GM19239 (cell line): Measurements from ENCODE around the gene CAMK1D.
A peak's percentile ranks its signal among the peaks of the same experiment; 100 is the strongest.
"Not testable (repeated sequence)": the region's sequence is repeated elsewhere in the genome, so short reads cannot be mapped to it uniquely, and the experiment has no call there.

Experiments
- DNase-seq: peaks from one replicate; pipeline ENCODE4 v3.0.0; 2011; ENCODE audit warnings: low spot score; ENCODE audit not compliant: insufficient read length
- FAIRE-seq: peaks from 2 replicates; lab custom pipeline; 2011; peaks lifted over from hg19 to GRCh38; lab: Jason Lieb, UNC

CAMK1D gene

GRCh38 chr10:12701696-12702095 lies 352.3 kb downstream of the CAMK1D start:
- FAIRE-seq = no peak
- DNase-seq = no peak

- no peak for DNase-seq
- FAIRE-seq = no peak
These were observed 352.9 kb downstream of the CAMK1D start for GRCh38 chr10:12702215-12702770.

GRCh38 chr10:12703126-12703525 lies 353.8 kb downstream of the CAMK1D start:
- no peak for FAIRE-seq
- no peak for DNase-seq

GRCh38 chr10:12703813-12704212 lies 354.5 kb downstream of the CAMK1D start:
- no peak for DNase-seq
- no peak for FAIRE-seq

DNA sequence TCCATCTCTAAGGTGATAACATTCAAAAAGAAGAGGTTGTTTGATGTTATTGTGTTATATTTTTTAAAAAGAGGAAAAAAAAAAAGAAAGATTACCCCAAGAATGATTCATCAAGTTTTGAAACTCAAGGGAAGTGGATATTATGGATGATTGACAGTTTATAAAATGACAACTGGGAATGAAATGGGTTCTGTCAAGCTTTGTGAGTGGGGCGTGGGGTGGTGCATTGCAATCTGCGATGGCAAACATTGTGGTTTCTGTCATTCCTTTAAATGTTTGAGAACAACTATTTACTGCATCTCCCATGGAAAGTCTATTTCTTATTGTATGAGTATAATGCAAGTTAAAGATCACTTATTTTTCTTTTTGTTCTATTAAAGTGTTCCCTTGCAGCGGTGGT lies 355.1 kb downstream of the CAMK1D start:
- FAIRE-seq = no peak

GRCh38 chr10:12705943-12706342 lies 356.6 kb downstream of the CAMK1D start:
- no peak for DNase-seq
- no peak for FAIRE-seq

More for the DNA sequence above, 355.1 kb downstream of the CAMK1D start:
- no peak for DNase-seq

DNA sequence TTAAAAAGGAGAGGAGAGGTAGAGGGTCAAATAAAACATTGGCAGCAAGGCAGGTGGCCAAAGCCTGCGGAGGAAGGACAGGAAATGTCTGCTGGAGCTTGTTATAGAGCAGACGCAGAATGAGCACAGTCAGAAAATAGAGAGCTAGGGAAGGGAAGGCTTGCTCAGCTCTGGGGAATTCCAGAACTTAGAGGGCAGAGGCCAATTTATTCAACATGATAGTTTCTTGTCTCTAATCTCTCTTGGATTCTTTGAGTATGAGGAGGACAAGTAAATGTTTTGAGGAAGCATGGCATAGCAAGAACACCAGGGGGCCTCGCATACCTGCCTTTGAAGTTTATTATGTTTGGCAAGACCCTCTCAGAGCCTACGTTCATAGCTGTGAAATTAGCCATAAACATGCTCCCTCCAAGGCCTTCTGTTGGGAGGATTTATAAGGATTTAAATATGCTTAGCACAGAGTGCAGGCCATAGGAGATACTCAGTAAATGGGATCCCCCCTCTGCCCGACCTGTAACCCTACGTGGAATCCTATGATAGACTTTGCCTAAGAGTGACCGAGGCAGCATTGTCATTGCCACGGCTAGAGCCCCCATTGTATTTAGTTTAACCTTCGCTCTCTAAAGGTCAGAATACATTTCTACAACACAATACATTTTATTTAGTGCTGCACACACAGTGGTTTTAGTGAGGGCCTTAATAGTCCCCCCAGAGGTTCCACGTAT lies 358.3 kb downstream of the CAMK1D start:
- DNase-seq = no peak

DNA sequence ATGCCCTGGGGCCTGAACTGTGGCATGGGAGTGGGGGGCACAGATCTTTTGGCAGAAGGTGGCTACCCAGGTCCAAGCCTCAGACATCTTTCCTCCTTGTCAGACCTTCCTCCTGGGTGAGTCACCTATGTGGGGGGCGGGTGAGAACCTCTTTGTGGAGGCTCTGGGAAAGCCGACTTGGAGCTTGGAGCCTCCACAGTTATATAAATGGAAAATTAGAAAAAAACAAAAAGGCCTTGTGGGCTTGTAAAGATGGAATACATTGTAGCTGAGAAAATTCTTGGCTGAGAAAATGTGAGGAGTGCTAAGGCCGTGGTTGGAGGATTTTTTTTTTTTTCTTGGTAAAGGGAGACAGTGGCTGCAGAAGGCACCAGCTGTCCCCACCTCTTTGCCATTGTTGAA lies 359.7 kb downstream of the CAMK1D start:
- no peak for FAIRE-seq
- DNase-seq = no peak

More for the DNA sequence above, 358.3 kb downstream of the CAMK1D start:
- peak; percentile 66 for FAIRE-seq

DNA sequence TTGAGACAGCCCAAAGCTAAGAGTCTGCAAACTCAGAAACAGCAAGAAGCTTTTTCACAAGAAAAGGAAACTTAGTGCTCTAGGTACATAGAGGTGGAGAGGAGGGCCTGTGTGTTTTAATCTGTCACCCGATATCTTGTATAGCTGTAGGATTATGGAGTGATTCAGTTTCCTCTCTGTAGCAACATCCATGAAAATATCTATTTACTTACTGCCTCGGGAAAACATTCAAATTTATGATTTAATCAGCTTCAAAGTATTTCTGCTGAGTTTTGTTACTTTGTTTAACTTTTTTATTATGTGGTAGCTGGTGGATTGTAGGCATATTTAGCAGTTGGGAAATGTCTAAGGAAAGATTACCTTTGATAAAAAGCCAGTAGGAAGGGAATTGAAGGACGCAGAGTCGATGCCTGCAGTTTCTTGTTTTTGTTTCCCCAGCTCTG lies 360.2 kb downstream of the CAMK1D start:
- no peak for FAIRE-seq

GRCh38 chr10:12710157-12710556 lies 360.8 kb downstream of the CAMK1D start:
- DNase-seq (no peak), FAIRE-seq (no peak)

More for the DNA sequence above, 360.2 kb downstream of the CAMK1D start:
- no peak for DNase-seq

DNA sequence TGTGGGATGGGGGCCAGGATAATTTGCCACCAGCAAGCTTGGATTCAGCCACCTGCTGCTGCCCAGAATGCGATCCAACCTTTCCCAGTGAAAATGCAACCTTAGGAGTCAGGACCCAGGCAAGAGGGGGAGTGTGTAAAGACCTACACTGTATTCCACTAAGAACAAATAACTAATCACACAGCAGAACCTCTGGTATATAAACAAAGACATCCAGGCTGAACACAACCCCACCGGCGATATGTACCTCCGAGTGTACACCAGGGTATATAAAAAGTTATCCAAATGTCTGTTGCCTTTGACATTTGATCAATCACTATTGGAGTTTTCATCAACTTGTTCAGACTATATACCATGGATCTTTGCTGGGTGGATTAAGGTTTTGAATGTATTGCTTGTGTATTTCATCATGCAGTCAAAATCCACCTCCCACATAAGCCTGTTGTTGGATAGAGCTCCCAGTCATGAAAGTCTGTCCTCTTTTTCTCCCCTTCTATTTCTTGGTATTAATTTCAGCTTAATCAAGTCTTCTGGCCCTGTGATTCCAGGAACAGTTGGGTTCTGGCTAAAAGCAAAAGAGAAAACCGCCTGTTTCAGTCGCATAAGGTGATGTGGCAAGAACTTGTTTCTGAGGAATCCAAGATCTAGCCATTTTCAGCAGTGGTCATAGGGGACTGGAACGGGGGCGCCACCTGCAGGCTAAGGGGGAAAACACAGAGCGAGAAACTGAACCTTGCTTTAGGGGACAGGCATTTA lies 361.4 kb downstream of the CAMK1D start:
- DNase-seq = peak; percentile 61
- peak; percentile 89 for FAIRE-seq

DNA sequence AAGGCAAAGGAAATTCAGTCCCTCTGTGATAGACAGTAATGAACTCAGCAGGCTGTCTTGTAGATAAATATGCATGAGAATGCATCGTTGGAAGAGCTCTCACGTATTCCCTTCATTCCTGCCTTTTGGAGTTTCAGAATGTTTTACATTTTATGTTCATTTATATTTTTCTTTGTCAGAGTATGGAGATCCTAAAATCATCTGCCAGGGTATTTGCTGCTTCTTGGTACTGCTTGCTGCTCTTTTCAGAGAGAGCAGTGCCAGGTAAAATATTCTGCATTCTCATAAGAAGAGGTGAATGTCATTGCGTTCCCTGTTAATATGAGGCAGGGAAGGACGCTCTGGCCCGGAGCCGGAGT lies 362.0 kb downstream of the CAMK1D start:
- FAIRE-seq (no peak), DNase-seq (no peak)

DNA sequence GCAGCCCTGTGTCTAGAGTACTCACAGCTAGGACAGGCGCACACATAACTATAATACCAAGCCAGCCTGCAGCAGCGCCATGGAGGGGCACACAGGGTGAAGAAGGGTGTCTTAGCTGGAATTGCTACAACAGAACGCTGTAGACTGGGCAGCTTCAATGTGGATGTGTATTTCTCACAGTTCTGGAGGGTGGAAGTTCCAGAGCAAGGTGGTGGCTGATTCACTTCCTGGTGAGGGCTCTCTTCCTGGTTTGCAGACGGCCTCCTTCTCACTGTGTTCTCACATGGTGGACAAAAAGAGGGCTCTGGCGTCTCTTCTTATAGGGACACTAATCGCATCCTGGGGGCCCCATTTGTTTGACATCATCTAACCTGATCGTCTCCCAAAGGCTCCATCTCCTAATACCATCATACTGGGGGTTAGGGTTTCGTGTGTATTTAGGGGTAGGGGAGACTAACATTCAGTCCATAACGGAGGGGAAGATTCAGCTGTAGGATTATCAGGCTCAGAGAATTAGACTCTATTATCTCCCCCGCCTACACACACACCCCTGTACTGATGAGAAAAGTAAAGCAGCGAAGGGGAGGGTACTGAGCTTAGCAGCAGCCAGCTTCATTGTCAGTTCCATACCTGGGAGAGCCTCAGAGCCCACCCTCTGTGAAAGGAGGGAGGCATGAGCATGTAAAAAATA lies 363.1 kb downstream of the CAMK1D start:
- FAIRE-seq = no peak
- DNase-seq = no peak

DNA sequence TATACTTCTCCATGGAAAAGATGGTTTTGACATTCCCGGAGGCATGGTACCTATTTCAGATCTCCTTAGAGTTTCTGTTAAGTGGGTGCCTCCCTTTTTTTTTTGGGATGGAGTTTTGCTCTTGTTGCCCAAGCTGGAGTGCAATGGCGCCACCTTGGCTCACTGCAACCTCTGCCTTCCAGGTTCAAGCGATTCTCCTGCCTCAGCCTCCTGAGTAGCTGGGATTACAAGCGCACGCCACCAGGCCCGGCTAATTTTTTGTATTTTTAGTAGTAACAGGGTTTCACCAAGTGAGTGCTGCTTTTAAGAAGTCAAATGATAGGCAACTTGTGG lies 363.6 kb downstream of the CAMK1D start:
- not testable (repeated sequence) for FAIRE-seq, DNase-seq

- FAIRE-seq = no peak
These were observed 366.7 kb downstream of the CAMK1D start for GRCh38 chr10:12716042-12716441.

GRCh38 chr10:12717981-12718707 lies 368.8 kb downstream of the CAMK1D start:
- DNase-seq = no peak
- no peak for FAIRE-seq

More at GRCh38 chr10:12716042-12716441, 366.7 kb downstream of the CAMK1D start:
- no peak for DNase-seq

DNA sequence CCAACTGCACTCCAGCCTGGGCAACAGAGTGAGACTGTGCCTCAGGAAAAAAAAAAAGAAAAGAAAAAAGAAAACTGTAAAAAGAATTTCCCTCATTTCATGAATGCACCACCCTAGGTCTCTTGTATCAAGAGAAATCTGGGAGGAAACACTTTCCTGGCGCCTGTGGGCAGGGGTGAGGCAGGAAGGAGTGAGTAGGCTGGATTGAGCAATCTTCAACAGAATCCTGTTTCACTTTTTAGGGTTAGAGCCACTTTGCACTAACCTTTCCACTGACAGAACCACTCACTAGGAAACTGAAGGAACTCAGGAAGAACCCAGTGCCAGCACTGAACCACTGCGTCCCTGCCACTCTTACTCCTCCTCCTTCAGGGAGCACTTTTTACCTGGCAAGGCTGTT lies 370.0 kb downstream of the CAMK1D start:
- FAIRE-seq = no peak
- no peak for DNase-seq

DNA sequence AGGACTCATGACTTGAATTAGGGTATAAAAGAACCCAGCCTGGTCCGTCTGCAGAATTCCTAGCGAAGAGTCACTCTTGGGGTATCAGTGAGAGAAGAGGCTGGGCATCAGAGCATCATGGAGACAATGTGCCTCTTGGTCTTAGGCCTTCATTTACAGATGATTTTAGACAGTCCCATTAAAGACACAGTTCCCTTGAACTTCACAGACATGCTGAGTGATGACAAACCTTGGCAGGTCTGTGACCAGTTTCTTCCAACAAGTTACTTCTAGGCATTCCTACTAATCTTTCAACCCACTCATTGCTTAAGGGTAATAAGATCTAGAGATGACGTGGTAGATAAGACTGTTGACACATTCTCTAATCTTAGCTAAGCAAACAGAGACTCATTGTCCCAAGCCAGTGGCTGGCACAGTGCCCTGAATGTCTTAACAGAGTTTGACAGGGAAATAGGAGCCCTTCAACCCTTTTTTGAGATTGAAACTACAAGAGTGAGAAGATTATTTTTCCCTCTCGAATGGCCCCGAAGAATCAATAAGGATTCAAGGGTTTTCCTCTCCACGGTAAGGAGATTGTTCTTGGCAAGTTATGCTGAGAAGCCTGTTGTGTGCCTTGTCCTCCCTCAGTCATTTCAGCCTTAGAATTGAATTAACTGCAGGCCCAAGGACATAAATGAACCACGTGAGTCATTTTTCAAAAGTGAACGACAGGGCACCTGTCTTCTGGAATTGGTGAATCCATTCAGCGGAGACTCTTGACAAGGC lies 371.1 kb downstream of the CAMK1D start:
- FAIRE-seq = no peak
- no peak for DNase-seq

GRCh38 chr10:12721334-12721733 lies 372.0 kb downstream of the CAMK1D start:
- no peak for DNase-seq
- FAIRE-seq = no peak
